ENCODE results near the gene PDLIM5.

DNA sequence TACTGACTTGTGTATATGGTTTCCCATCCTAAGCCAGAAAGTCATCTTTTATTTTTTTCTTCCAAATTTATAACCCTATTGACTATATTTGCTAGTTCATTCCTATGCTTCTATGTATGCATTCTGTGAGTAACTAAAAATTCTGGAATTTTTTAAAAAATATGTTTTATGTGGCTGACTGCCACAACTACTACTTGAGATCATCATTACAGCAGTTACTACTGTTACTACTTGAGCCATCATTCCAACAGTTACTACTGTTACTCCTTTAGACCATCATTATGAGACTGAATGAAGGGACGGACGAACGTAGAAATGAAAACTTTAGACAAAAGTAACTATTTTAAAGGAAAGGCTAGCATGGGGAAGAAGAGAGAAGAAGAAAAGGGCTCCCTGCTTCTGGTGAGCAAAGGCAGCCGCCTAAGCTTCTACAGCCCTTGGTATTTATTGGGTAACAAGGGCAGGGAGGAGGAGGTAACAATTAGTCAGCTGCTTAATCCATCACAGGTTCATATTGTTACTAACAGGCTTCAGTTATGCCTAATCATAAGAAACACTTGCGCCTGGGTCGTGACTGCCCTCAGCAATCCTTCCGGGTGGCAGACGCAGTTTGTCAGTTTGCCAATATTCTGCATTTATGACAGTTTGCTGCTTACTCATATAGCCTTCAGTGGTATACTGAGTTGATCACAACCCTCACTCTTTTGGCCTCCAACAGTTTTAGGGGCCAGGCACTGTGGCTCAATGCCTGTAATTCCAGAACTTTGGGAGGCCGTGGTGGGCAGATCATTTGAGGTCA, 80.4 kb downstream of the PDLIM5 start:
- TF ChIP-seq, protein P1, sequence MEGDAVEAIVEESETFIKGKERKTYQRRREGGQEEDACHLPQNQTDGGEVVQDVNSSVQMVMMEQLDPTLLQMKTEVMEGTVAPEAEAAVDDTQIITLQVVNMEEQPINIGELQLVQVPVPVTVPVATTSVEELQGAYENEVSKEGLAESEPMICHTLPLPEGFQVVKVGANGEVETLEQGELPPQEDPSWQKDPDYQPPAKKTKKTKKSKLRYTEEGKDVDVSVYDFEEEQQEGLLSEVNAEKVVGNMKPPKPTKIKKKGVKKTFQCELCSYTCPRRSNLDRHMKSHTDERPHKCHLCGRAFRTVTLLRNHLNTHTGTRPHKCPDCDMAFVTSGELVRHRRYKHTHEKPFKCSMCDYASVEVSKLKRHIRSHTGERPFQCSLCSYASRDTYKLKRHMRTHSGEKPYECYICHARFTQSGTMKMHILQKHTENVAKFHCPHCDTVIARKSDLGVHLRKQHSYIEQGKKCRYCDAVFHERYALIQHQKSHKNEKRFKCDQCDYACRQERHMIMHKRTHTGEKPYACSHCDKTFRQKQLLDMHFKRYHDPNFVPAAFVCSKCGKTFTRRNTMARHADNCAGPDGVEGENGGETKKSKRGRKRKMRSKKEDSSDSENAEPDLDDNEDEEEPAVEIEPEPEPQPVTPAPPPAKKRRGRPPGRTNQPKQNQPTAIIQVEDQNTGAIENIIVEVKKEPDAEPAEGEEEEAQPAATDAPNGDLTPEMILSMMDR (IDR thresholded peaks at IDR 0.05 in 4 of 5, conservative IDR thresholded peaks at IDR 0.05 in 1 of 5), result no peak
- no peak for TF ChIP-seq POLR2A (IDR thresholded peaks at IDR 0.05)
